HFF-Myc (cell line): Measurements from ENCODE around the gene TMEM163.

ENCODE experiments used
- DNase-seq: peaks from one replicate; pipeline ENCODE4 v3.0.0-alpha.2; 2011; ENCODE audit warnings: low read depth; ENCODE audit errors: extremely low read depth
- H3K4me3 ChIP-seq: replicated peaks from 2 replicates; pipeline ENCODE4 v1.5.1; 2011; ENCODE audit warnings: low read depth, mild to moderate bottlenecking, control low read depth, low read length
- TF ChIP-seq, protein P1 (sequence below): IDR thresholded peaks from 2 replicates; pipeline ENCODE4 v1.5.1; 2012; ENCODE audit warnings: mild to moderate bottlenecking, low read depth, low read length, control low read depth; ENCODE audit errors: missing control alignments

Gene TMEM163

DNA sequence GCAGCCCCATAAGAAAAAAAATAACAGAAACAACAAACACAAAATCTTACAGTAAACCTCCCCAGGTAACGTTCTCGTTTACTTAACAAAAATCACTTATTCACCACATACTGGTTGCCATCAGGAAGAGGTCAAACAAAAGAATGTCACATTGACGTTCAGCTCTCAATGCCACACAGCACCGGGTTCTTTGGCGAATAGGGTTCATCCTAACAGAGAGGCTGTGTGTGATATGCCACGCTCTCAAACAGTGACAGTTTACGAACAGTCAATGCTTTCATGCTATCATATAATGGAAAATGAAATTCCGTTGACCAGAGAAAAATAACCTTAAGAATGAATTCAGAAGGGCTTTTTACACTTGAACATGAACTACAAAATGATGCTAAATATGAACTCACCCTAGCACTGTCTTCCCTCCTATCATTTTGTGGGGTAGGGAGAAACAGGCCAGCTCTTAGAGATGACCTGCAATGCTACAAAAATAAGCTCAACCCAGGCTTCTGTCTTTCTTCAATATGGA is 2.0 kb downstream of the TMEM163 start:
- H3K4me3 ChIP-seq: no peak overlapping the region
- no peak for DNase-seq

DNA sequence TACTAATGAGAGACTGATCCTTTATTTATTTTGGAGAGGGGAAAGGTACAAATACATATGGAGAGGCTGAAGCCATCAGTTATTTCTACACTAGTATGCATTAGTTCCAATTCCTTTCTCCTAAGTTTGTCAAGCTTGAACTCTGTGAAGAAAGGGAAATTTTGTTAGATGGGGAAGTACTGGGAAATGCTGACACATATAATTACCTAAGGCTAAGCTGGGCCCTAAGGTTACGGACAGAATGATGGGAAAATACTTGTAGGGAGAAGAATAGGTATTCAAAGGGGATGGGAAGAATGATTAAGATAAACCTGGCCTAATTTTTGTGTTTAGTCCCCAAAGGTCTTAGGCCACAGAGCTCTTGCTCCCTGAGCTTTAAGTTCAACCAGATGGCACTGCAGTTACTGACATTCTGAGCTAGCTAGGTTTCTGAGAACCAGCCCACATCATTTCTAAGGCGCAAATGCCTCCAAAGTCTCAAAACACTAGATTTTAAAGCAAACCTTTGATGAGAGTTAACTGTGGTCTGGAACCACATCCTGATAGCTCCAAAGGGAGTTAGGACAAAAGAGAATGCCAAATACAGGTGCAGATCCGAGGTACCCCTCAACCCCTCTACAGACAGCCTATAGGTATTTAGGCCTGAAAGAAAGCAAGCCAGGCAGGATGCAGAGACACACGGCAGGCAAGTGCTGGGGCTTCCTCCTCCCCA is 2.7 kb downstream of the TMEM163 start:
- TF ChIP-seq, protein P1, sequence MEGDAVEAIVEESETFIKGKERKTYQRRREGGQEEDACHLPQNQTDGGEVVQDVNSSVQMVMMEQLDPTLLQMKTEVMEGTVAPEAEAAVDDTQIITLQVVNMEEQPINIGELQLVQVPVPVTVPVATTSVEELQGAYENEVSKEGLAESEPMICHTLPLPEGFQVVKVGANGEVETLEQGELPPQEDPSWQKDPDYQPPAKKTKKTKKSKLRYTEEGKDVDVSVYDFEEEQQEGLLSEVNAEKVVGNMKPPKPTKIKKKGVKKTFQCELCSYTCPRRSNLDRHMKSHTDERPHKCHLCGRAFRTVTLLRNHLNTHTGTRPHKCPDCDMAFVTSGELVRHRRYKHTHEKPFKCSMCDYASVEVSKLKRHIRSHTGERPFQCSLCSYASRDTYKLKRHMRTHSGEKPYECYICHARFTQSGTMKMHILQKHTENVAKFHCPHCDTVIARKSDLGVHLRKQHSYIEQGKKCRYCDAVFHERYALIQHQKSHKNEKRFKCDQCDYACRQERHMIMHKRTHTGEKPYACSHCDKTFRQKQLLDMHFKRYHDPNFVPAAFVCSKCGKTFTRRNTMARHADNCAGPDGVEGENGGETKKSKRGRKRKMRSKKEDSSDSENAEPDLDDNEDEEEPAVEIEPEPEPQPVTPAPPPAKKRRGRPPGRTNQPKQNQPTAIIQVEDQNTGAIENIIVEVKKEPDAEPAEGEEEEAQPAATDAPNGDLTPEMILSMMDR: no peak
- DNase-seq: no peak
- no peak overlapping the region for H3K4me3 ChIP-seq

More for the DNA sequence above, 2.0 kb downstream of the TMEM163 start:
- TF ChIP-seq, protein P1: no peak

DNA sequence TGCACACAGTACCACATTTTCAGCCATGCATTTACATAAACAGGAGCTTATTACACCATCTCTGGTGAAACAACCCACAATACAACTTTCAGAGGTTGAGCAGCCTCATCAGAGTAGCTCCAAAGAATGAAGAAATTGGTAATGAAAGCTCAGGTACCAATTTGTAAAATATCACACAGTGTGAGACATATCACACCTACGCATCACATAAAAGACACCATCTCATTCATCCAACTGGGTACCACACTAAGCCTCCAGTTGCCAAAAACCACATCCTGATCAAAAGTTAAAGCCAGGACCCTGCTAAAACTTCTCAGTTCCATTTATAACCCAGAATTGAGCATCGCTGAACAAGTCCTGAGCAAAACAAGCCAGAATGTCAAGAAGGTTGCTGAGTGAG is 4.6 kb downstream of the TMEM163 start:
- no peak overlapping the region for H3K4me3 ChIP-seq
- TF ChIP-seq, protein P1: no peak
- DNase-seq: no peak

DNA sequence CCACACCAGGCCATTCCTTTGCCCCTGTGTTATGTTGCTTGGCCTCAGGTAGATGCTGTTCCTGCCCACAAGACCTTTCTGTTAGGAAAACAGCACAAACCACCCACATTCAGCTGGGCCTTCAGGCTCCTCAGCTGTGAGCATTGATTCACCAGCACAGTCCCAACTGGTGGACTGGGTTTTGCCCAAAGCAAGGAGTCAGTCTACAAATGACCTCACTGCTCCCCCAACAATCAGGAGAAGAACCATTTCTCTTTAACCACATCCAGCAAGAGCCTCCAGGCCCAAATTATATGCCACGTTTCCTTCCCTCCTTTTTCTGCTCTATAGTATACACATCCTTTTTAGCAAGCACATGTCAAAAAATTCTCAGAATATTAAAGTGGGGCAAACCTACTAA is 5.2 kb downstream of the TMEM163 start:
- no peak for DNase-seq
- TF ChIP-seq, protein P1: no peak

DNA sequence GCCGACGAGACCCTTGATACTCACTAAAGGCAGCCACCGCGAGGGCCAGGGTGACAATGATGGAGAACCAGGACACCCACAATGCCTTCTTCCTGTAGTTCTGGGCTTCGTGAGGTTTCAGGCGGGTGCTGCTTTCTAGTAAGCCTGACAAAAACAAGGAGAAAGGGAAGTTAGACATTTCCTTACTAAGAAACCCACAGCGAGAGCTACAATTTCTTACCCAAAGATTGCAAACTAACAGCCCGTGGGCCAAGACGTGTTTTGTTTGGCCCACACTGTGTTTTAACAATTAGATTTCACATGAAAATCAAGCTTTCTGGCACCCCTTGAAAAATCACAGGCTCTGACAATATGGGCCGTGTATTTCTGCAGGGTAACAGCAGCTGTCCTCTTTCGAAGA is 5.6 kb downstream of the TMEM163 start:
- no peak for DNase-seq
- TF ChIP-seq, protein P1: no peak
- no peak overlapping the region for H3K4me3 ChIP-seq

More for the DNA sequence above, 5.2 kb downstream of the TMEM163 start:
- no peak overlapping the region for H3K4me3 ChIP-seq

DNA sequence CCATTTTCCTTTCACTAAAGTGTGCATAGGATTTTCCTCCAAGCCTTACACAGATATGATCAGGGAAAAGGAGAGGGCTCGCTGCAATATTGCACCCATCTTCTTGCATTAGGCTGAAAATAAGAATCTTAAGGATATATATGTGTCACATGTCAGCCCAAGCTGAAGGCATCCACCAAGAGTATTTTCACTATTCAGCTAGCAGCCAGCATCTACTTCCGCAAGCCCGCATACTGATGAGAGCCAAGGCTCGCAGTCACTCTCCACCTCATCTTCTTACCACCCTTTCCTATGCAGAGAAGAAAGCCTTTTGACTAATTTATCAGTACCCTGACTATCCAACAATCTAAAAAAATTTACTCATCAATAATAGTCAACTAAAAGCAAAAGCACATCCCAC is 6.1 kb downstream of the TMEM163 start:
- no peak overlapping the region for H3K4me3 ChIP-seq
- TF ChIP-seq, protein P1: no peak
- DNase-seq: no peak
